GM23338 (cell line): Measurements from ENCODE around the gene NTF3. TPM values are rescaled to one million over a fixed set of nuclear protein-coding genes. Genes with fewer than 3 reads are reported as not detected.

Experiments used
- ATAC-seq: fragments of 200-7000 bp; cut with Tn5 transposase; 3 replicates; pipeline ENCODE4 v1.9.1; 2020
- DNase-seq: peaks from one replicate; pipeline ENCODE4 v3.0.0-alpha.2; 2015; ENCODE audit warnings: low spot score
- H2AFZ ChIP-seq: fragments of 200-600 bp; sonication (generic); 2 replicates; pipeline ENCODE4 v1.8.0; 2016; ENCODE audit warnings: antibody characterized with exemption, mild to moderate bottlenecking, moderate library complexity
- H3F3A ChIP-seq: fragments of 200-600 bp; sonication (generic); replicated peaks from 2 replicates; pipeline ENCODE4 v1.8.0; 2017; ENCODE audit warnings: antibody characterized with exemption, mixed run types, low read depth
- H3K27ac ChIP-seq: fragments of 200-600 bp; sonication (generic); 2 replicates; pipeline ENCODE4 v1.6.1; 2016; ENCODE audit warnings: low read depth
- H3K27me3 ChIP-seq: fragments of 200-600 bp; sonication (generic); 2 replicates; pipeline ENCODE4 v1.8.0; 2016; ENCODE audit warnings: mild to moderate bottlenecking, mixed run types, moderate library complexity; ENCODE audit not compliant: insufficient read depth
- H3K36me3 ChIP-seq: fragments of 200-600 bp; sonication (generic); 2 replicates; pipeline ENCODE4 v1.8.0; 2016; ENCODE audit warnings: mild to moderate bottlenecking; ENCODE audit not compliant: insufficient read depth
- H3K4me1 ChIP-seq: fragments of 200-600 bp; sonication (generic); 2 replicates; pipeline ENCODE4 v1.8.0; 2016; ENCODE audit warnings: mild to moderate bottlenecking, moderate library complexity; ENCODE audit not compliant: insufficient read depth
- H3K4me2 ChIP-seq: fragments of 200-600 bp; sonication (generic); 2 replicates; pipeline ENCODE4 v1.7.1; 2017; ENCODE audit warnings: mixed run types
- H3K4me3 ChIP-seq: fragments of 200-600 bp; sonication (generic); 2 replicates; pipeline ENCODE4 v1.6.1; 2016; ENCODE audit warnings: mixed run types
- H3K79me2 ChIP-seq: fragments of 200-600 bp; sonication (generic); replicated peaks from 2 replicates; pipeline ENCODE4 v1.8.0; 2017; ENCODE audit warnings: mild to moderate bottlenecking; ENCODE audit not compliant: insufficient read depth
- H3K9me2 ChIP-seq: fragments of 200-600 bp; sonication (generic); 2 replicates; pipeline ENCODE4 v1.8.0; 2017; ENCODE audit not compliant: insufficient read depth
- H4K20me1 ChIP-seq: fragments of 200-600 bp; sonication (generic); replicated peaks from 2 replicates; pipeline ENCODE4 v1.8.0; 2017; ENCODE audit warnings: mild to moderate bottlenecking; ENCODE audit not compliant: insufficient read depth
- H3K27ac Mint-ChIP-seq: 2 replicates; pipeline ENCODE4 v1.8.0; 2020; ENCODE audit warnings: inconsistent platforms, mild to moderate bottlenecking, moderate library complexity, mixed read lengths
- H3K27me3 Mint-ChIP-seq: 3 replicates; pipeline ENCODE4 v1.8.0; 2022; ENCODE audit warnings: low read depth, mild to moderate bottlenecking, moderate library complexity, mixed read lengths, inconsistent platforms; ENCODE audit not compliant: insufficient read depth, poor library complexity
- H3K36me3 Mint-ChIP-seq: 3 replicates; pipeline ENCODE4 v1.8.0; 2021; ENCODE audit warnings: low read depth, mild to moderate bottlenecking, inconsistent platforms, moderate library complexity, mixed read lengths
- H3K4me1 Mint-ChIP-seq: 3 replicates; pipeline ENCODE4 v1.8.0; 2020; ENCODE audit warnings: mild to moderate bottlenecking, inconsistent platforms, mixed read lengths
- H3K4me3 Mint-ChIP-seq: 3 replicates; pipeline ENCODE4 v1.8.0; 2021; ENCODE audit warnings: moderate library complexity, mild to moderate bottlenecking, inconsistent platforms, mixed read lengths
- H3K9me3 Mint-ChIP-seq: 3 replicates; pipeline ENCODE4 v1.8.0; 2020; ENCODE audit warnings: moderate library complexity, mild to moderate bottlenecking, inconsistent platforms, mixed read lengths
- CTCF ChIP-seq, 2 experiments: fragments of 200-600 bp in 1 of 2; sonication (generic) in 1 of 2; conservative IDR thresholded peaks; 2 replicates each; pipeline versions ENCODE4 v1.5.1 to v1.6.1; 2016 to 2017; ENCODE audit warnings: antibody characterized with exemption in 2 of 2, low read depth in 2 of 2, mild to moderate bottlenecking in 2 of 2, moderate library complexity in 1 of 2
- JUNB ChIP-seq: IDR thresholded peaks from one replicate; pipeline ENCODE4 v1.6.1; 2016; ENCODE audit warnings: antibody characterized with exemption; ENCODE audit not compliant: unreplicated experiment
- NANOG ChIP-seq: IDR thresholded peaks from 2 replicates; pipeline ENCODE4 v1.6.1; 2016; ENCODE audit warnings: antibody characterized with exemption, borderline replicate concordance
- REST ChIP-seq: IDR thresholded peaks from one replicate; pipeline ENCODE4 v1.6.1; 2018; ENCODE audit warnings: antibody characterized with exemption; ENCODE audit not compliant: unreplicated experiment
- STAT1 ChIP-seq: IDR thresholded peaks from one replicate; pipeline ENCODE4 v1.6.1; 2016; ENCODE audit warnings: antibody characterized with exemption; ENCODE audit not compliant: unreplicated experiment
- ZNF114 ChIP-seq: fragments of 250-450 bp; sonication (Bioruptor Pico); IDR thresholded peaks from 2 replicates; pipeline ENCODE4 v1.5.0; 2020; ENCODE audit warnings: mild to moderate bottlenecking, moderate library complexity
- ZNF462 ChIP-seq: fragments of 250-450 bp; sonication (Bioruptor Pico); IDR thresholded peaks from 2 replicates; pipeline ENCODE4 v1.5.0; 2020; ENCODE audit warnings: mild to moderate bottlenecking, moderate library complexity
- polyA plus RNA-seq: library from polyadenylated mRNA; unstranded; fragments of >200 nt; fragmentation: Nextera tagmentation; extraction: Ambion mirVana; gene quantifications from 2 replicates; pipeline ENCODE4 v1.2.1, GENCODE V29; 2016
- total RNA-seq: library from RNA; depleted of rRNA; stranded (reverse); fragments of >200 nt; shearing (Covaris generic); gene quantifications from 2 replicates; pipeline ENCODE4 v1.2.3, GENCODE V29; 2014

Gene NTF3
- total and polyA plus RNA-seq, 2 experiments from 2014 or later, result 1.2 TPM; not detected in 1

GRCh38 chr12:5485454-5485853 is 53.5 kb downstream of the NTF3 start (continued):
- TF ChIP-seq REST (no peak), JUNB (no peak), ZNF114 (CRISPR knock-in tag) (no peak), NANOG (no peak)

- H3K27ac Mint-ChIP-seq, result no peak overlapping the region
- Histone ChIP-seq H3K4me3 (no peak overlapping the region), H2AFZ (no peak overlapping the region), H3K4me2 (no peak overlapping the region), H4K20me1 (no peaks in the 10 kb centered on the region), H3K9me2 (no peaks in the 10 kb centered on the region), H3F3A (no peaks in the 10 kb centered on the region), H3K36me3 (no peaks in the 10 kb centered on the region), H3K27ac (no peak overlapping the region), H3K4me1 (no peaks in the 10 kb centered on the region), H3K27me3 (no peaks in the 10 kb centered on the region), H3K79me2 (no peaks in the 10 kb centered on the region)
- no peak overlapping the region for H3K4me3 Mint-ChIP-seq
- H3K4me1 Mint-ChIP-seq, result peaks cover 5% of the 10 kb centered on the region; the same call in 2 of the 3 replicates
- H3K27me3 Mint-ChIP-seq, result no peaks in the 10 kb centered on the region
- DNase-seq (no peak), ATAC-seq (no peak)
- H3K9me3 Mint-ChIP-seq, result no peaks in the 10 kb centered on the region
- no peaks in the 10 kb centered on the region for H3K36me3 Mint-ChIP-seq
- TF ChIP-seq CTCF (conservative IDR thresholded peaks at IDR 0.05; ENCODE audit: low read depth in 2 of 2), result no peak
Measured at GRCh38 chr12:5487076-5487475, 55.2 kb downstream of the NTF3 start.

GRCh38 chr12:5487948-5488625 is 56.2 kb downstream of the NTF3 start:
- ATAC-seq (no peak), DNase-seq (no peak)
- Histone ChIP-seq H3K9me2 (no peaks in the 10 kb centered on the region), H4K20me1 (no peaks in the 10 kb centered on the region), H3K79me2 (no peaks in the 10 kb centered on the region), H3F3A (no peaks in the 10 kb centered on the region), H3K36me3 (no peaks in the 10 kb centered on the region), H3K4me2 (no peak overlapping the region), H3K4me1 (no peaks in the 10 kb centered on the region), H3K27me3 (no peaks in the 10 kb centered on the region), H3K4me3 (no peak overlapping the region), H3K27ac (no peak overlapping the region), H2AFZ (no peak overlapping the region)
- no peak overlapping the region for H3K27ac Mint-ChIP-seq
- H3K4me3 Mint-ChIP-seq, result no peak overlapping the region
- no peaks in the 10 kb centered on the region for H3K9me3 Mint-ChIP-seq
- H3K36me3 Mint-ChIP-seq, result no peaks in the 10 kb centered on the region
- H3K4me1 Mint-ChIP-seq, result peaks cover 8% of the 10 kb centered on the region
- H3K27me3 Mint-ChIP-seq, result no peaks in the 10 kb centered on the region
- no peak for TF ChIP-seq STAT1
- no peak for TF ChIP-seq ZNF462 (CRISPR knock-in tag)
- no peak for TF ChIP-seq NANOG
